B cell (primary cell): ENCODE measurements around the gene SYNRG. TPM values are rescaled to one million over a fixed set of nuclear protein-coding genes. Genes with fewer than 3 reads are reported as not detected.
"Not testable (repeated sequence)": the region's sequence is repeated elsewhere in the genome, so short reads cannot be mapped to it uniquely, and the experiment has no call there.

Source experiments
- ATAC-seq: fragments of 200-7000 bp; cut with Tn5 transposase; one replicate; pipeline ENCODE4 v1.10.0; 2021; ENCODE audit warnings: low read depth, mild to moderate bottlenecking, moderate number of reproducible peaks, moderate library complexity
- CTCF ChIA-PET: fragments of 350-600 bp; sonication (Branson Sonifier 250); formaldehyde crosslinking; loops from one replicate; lab custom pipeline; 2021; ENCODE audit warnings: antibody characterized with exemption, inconsistent platforms; lab: Charles Lee
- POLR2A ChIA-PET: fragments of 350-600 bp; sonication (Branson Sonifier 250); formaldehyde crosslinking; loops from one replicate; lab custom pipeline; 2021; ENCODE audit warnings: antibody characterized with exemption; lab: Charles Lee
- DNase-seq: peaks from one replicate; pipeline ENCODE4 v3.0.0; 2013
- H2AFZ ChIP-seq: 2 replicates; pipeline ENCODE4 v1.6.1; 2012; ENCODE audit warnings: mild to moderate bottlenecking, low read depth, low read length; ENCODE audit not compliant: insufficient read depth, poor library complexity, severe bottlenecking
- H3K27ac ChIP-seq, 2 donors: 1 replicate in 1 of 2; 2 replicates in 1 of 2; pipeline ENCODE4 v1.5.1; 2012 to 2013; ENCODE audit warnings: low read length in 2 of 2, mild to moderate bottlenecking in 2 of 2, moderate library complexity in 1 of 2
- H3K27me3 ChIP-seq, 4 experiments: fragments of 200-600 bp in 1 of 4; sonication (generic) in 1 of 4; replicated peaks in 1 of 4; 1 replicate in 2 of 4; 2 replicates in 2 of 4; pipeline versions ENCODE4 v1.6.1 to v1.7.0; 2013 to 2016; ENCODE audit warnings: low read length in 3 of 4, mild to moderate bottlenecking in 2 of 4, mixed read lengths in 1 of 4, moderate library complexity in 1 of 4; ENCODE audit not compliant: insufficient read depth in 4 of 4, control insufficient read depth in 3 of 4; ENCODE audit errors: control extremely low read depth in 1 of 4
- H3K36me3 ChIP-seq, 2 experiments: replicated peaks in 1 of 2; 1 replicate in 1 of 2; 2 replicates in 1 of 2; pipeline versions ENCODE4 v1.6.1 to v1.7.1; 2013; ENCODE audit warnings: low read length in 1 of 2; ENCODE audit not compliant: insufficient read depth in 2 of 2, control insufficient read depth in 1 of 2; ENCODE audit errors: control extremely low read depth in 1 of 2, extremely low read depth in 1 of 2
- H3K4me1 ChIP-seq, 2 donors: fragments of 200-600 bp in 1 of 2; sonication (generic) in 1 of 2; 1 replicate in 1 of 2; 2 replicates in 1 of 2; pipeline versions ENCODE4 v1.5.1 to v1.6.1; 2013 to 2017; ENCODE audit warnings: low read length in 2 of 2; ENCODE audit not compliant: control insufficient read depth in 2 of 2, insufficient read depth in 2 of 2
- H3K4me2 ChIP-seq: replicated peaks from 2 replicates; pipeline ENCODE3; 2012; ENCODE audit warnings: mild to moderate bottlenecking, low read depth, low read length; ENCODE audit not compliant: poor library complexity, severe bottlenecking
- H3K4me3 ChIP-seq, 5 experiments: fragments of 200-600 bp in 1 of 5; sonication (generic) in 1 of 5; 1 replicate in 3 of 5; 2 replicates in 2 of 5; pipeline versions ENCODE4 v1.5.1 to v1.7.0; 2011 to 2016; ENCODE audit warnings: low read length in 4 of 5, mild to moderate bottlenecking in 4 of 5, low read depth in 2 of 5, control low read depth in 1 of 5, moderate library complexity in 1 of 5; ENCODE audit not compliant: insufficient read depth in 1 of 5; ENCODE audit errors: control extremely low read depth in 1 of 5, extremely low read depth in 1 of 5
- H3K79me2 ChIP-seq: fragments of 200-600 bp; sonication (generic); one replicate; pipeline ENCODE4 v1.6.0; 2016; ENCODE audit warnings: low read length; ENCODE audit not compliant: control insufficient read depth, insufficient read depth
- H3K9ac ChIP-seq: fragments of 200-600 bp; sonication (generic); 2 replicates; pipeline ENCODE4 v1.6.1; 2017; ENCODE audit warnings: mild to moderate bottlenecking, low read length, moderate library complexity
- H3K9me3 ChIP-seq, 3 donors: one replicate each; pipeline versions ENCODE4 v1.6.1 to v1.7.1; 2013; ENCODE audit warnings: low read length in 2 of 3; ENCODE audit not compliant: control insufficient read depth in 2 of 3, insufficient read depth in 1 of 3; ENCODE audit errors: control extremely low read depth in 1 of 3
- H4K20me1 ChIP-seq: 2 replicates; pipeline ENCODE4 v1.6.0; 2012; ENCODE audit warnings: mild to moderate bottlenecking, low read length; ENCODE audit not compliant: insufficient read depth, control insufficient read depth, poor library complexity, severe bottlenecking
- H3K27ac Mint-ChIP-seq: one replicate; pipeline ENCODE4 v1.8.0; 2021; ENCODE audit warnings: mixed read lengths
- H3K27me3 Mint-ChIP-seq: one replicate; pipeline ENCODE4 v1.8.0; 2021; ENCODE audit warnings: mixed read lengths
- H3K4me1 Mint-ChIP-seq: one replicate; pipeline ENCODE4 v1.8.0; 2021; ENCODE audit warnings: mixed read lengths
- H3K4me3 Mint-ChIP-seq: one replicate; pipeline ENCODE4 v1.8.0; 2021; ENCODE audit warnings: mixed read lengths
- H3K9me3 Mint-ChIP-seq: one replicate; pipeline ENCODE4 v1.8.0; 2022; ENCODE audit warnings: mixed read lengths; ENCODE audit not compliant: insufficient read depth
- EZH2 ChIP-seq: IDR thresholded peaks from 2 replicates; pipeline ENCODE4 v1.6.1; 2012; ENCODE audit warnings: borderline replicate concordance, low read depth, mild to moderate bottlenecking, moderate library complexity, low read length; ENCODE audit not compliant: insufficient read depth, poor library complexity, severe bottlenecking
- WGBS: methylation state at CpG from one replicate; pipeline ENCODE4 v1.1.5; 2013; ENCODE audit warnings: missing lambda C conversion rate; ENCODE audit not compliant: insufficient coverage; 5-methylcytosine and 5-hydroxymethylcytosine counted together
- intact Hi-C: fragments of 100-400 bp; cut with micrococcal nuclease; formaldehyde crosslinking; loops from one replicate; pipeline ENCODE4 v1.10.0; 2022
- polyA plus RNA-seq: library from polyadenylated mRNA; depleted of rRNA; stranded (reverse); fragments of >200 nt; gene quantifications from 2 replicates; pipeline ENCODE4 v1.2.3, GENCODE V29; 2012
- total RNA-seq, 2 donors: library from RNA; stranded (reverse); fragments of 120-200 nt in 1 of 2; gene quantifications; 1 replicate in 1 of 2; 2 replicates in 1 of 2; pipeline versions ENCODE4 v1.2.3 to v1.2.4, GENCODE V29; 2013 to 2022
- TF ChIP-seq, protein P1 (sequence below): fragments of 200-600 bp; IDR thresholded peaks from one replicate; pipeline ENCODE4 v1.8.0; 2022; ENCODE audit warnings: antibody characterized with exemption, mild to moderate bottlenecking

Gene SYNRG
- total and polyA plus RNA-seq, 2 donors (not counting 1 experiment from before 2014, with no cell fraction given), result 31.8 to 113 TPM

GRCh38 chr17:37616430-37616829 lies 7.2 kb upstream of the SYNRG start:
- CTCF ChIA-PET, ATAC-seq, H3K9me3 Mint-ChIP-seq, H3K79me2 ChIP-seq, H2AFZ ChIP-seq, DNase-seq, H3K27me3 ChIP-seq, H3K4me3 ChIP-seq, H3K9me3 ChIP-seq, H3K27me3 Mint-ChIP-seq, H3K27ac Mint-ChIP-seq, intact Hi-C loops, H3K4me2 ChIP-seq, POLR2A ChIA-PET, H4K20me1 ChIP-seq, H3K4me1 ChIP-seq, H3K4me1 Mint-ChIP-seq, H3K27ac ChIP-seq, H3K4me3 Mint-ChIP-seq, H3K9ac ChIP-seq: not testable (repeated sequence)
- WGBS, result 100% methylated on average over 1 of the region's 6 CpGs
- peaks cover 14 to 54% of the 10 kb centered on the region in 2 experiments for H3K36me3 ChIP-seq

DNA sequence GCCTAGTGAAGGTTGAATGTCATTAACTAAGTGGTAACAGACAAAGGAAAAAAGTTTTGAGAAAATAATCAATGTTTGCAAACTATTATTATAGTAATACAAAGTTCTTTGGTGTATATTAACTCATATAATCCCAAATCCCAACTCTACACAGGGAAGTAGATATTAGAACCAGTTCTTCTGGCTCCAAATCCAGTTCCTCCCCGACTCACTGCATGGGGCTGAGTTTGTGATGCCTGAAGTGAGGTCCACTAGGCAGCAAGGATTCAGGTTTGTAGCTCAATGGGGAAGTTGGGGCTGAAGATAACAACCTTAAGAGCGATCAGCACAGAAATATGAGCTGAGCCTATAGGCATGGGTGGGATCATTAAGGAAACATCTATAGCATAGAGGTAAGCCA lies 5.6 kb upstream of the SYNRG start:
- WGBS, result 100% methylated on average over 2 of the region's 2 CpGs
- no peak overlapping the region for H3K27ac Mint-ChIP-seq
- Histone ChIP-seq H3K27me3 (no peaks in the 10 kb centered on the region), H3K36me3 (peaks cover 12 to 40% of the 10 kb centered on the region in 2 experiments), H3K4me3 (no peak overlapping the region), H3K27ac (no peak overlapping the region), H3K79me2 (no peaks in the 10 kb centered on the region), H2AFZ (no peak overlapping the region), H3K9me3 (no peaks in the 10 kb centered on the region), H3K4me1 (peaks cover 2% of the 10 kb centered on the region in 2 donors), H3K9ac (no peak overlapping the region), H3K4me2 (no peak overlapping the region), H4K20me1 (no peaks in the 10 kb centered on the region)
- intact Hi-C loops, result no loop called here
- ATAC-seq, result no peak
- H3K27me3 Mint-ChIP-seq, result no peaks in the 10 kb centered on the region
- no peak overlapping the region for H3K4me3 Mint-ChIP-seq
- no peak for DNase-seq
- no peaks in the 10 kb centered on the region for H3K9me3 Mint-ChIP-seq
- H3K4me1 Mint-ChIP-seq, result peaks cover under 1% of the 10 kb centered on the region
- TF ChIP-seq EZH2, result no peak
- TF ChIP-seq, protein P1, sequence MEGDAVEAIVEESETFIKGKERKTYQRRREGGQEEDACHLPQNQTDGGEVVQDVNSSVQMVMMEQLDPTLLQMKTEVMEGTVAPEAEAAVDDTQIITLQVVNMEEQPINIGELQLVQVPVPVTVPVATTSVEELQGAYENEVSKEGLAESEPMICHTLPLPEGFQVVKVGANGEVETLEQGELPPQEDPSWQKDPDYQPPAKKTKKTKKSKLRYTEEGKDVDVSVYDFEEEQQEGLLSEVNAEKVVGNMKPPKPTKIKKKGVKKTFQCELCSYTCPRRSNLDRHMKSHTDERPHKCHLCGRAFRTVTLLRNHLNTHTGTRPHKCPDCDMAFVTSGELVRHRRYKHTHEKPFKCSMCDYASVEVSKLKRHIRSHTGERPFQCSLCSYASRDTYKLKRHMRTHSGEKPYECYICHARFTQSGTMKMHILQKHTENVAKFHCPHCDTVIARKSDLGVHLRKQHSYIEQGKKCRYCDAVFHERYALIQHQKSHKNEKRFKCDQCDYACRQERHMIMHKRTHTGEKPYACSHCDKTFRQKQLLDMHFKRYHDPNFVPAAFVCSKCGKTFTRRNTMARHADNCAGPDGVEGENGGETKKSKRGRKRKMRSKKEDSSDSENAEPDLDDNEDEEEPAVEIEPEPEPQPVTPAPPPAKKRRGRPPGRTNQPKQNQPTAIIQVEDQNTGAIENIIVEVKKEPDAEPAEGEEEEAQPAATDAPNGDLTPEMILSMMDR, result no peak
- CTCF ChIA-PET, result no interaction called here
- POLR2A ChIA-PET, result no interaction called here
